Stimulated activated naive CD4-positive, alpha-beta T cell treated with Interleukin-2 at 50 U/mL for 16 hours (primary cell): ENCODE data around the gene S100A7.
"Not testable (repeated sequence)": the region's sequence is repeated elsewhere in the genome, so short reads cannot be mapped to it uniquely, and the experiment has no call there.

Experiments
- DNase-seq: peaks from one replicate; lab custom pipeline; 2025; lab: John Stamatoyannopoulos, UW

The S100A7 gene

GRCh38 chr1:153430561-153430960 lies 29.9 kb downstream of the S100A7 start:
- DNase-seq: no peak

GRCh38 chr1:153430166-153430553 lies 30.3 kb downstream of the S100A7 start:
- no peak for DNase-seq

DNA sequence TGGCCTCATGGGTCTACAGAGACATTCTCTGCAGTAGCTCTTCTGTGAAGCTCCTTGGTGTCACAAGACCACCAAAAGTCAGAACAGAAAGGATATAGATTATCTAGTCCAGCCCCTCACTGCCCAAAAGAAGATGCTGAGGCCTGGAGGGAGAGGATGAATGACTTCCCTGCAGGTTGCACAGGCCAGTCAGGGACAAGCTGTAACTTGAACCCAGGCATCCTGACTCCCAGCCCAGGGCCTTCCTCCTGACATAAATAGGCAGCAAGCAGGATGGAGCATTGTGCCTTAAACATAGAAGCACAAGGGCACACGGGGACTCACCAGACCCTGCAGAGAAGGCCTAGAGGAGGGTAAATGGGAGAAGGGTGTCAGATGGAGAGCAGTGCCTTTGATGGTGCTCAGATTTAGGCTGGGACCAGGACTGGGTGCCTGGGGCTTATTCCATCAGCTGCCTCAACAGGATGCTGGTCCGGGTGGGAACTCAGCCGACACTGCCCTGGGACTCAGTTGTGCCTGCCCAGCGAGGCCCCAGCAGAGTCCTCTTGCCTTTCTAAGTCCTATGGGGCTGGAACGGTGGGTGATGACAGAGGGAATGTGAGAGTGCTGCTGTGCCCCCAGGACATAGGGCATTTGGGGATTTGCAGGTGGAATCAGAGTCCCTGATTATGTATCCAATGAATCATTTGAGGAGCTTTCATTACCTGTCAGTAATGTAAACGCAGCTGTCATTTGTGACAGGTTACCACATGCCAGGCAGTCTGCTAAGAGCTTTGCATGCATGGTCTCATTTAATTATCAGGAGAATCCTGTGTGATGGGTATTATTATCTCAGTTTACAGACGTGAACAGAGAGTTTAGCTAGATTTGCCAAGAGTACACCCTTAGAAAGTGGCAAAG lies 30.9 kb downstream of the S100A7 start:
- no peak for DNase-seq

- no peak for DNase-seq
Observed at GRCh38 chr1:153428791-153429190, 31.7 kb downstream of the S100A7 start.

- no peak for DNase-seq
Observed at GRCh38 chr1:153428073-153428638, 32.3 kb downstream of the S100A7 start.

GRCh38 chr1:153426809-153427208 lies 33.6 kb downstream of the S100A7 start:
- no peak for DNase-seq

GRCh38 chr1:153422450-153423068 lies 37.9 kb downstream of the S100A7 start:
- peak; percentile 45 for DNase-seq

DNA sequence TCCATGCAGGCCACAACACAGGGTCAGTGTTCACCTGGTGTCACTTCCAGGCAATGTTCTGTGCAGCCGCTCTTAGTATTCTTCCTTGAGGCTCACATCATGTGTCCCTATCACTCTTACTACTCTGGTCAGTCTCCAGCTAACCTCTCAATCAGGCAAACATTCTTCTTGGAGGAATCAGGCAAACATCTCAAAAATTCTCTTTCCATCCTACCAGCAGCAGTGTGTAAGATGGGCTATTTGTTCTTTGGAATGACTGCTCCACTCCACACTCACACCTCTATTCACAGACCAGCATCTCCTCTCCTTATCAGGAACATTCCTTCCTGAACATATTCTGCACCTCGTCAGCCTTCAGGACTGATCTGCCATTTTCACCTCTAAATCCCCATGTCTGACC lies 40.1 kb downstream of the S100A7 start:
- no peak for DNase-seq

DNA sequence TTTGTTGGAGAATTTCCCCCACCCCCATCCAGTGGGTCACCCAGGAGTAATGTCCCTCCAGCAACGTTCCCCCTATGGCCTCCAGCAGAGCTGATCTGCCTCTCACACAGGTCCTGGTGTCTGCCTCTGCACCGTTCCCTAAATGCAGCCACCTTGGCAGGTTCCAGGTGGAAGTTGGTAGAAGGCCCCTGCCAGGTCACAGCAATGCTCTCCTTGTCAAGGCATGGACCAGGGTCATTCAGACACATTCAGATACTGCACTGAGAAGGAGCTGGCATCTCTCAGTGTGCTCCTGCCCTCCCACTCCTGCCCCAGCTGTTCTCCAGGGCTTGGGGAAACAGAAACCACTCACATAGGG lies 41.0 kb downstream of the S100A7 start:
- not testable (repeated sequence) for DNase-seq

- not testable (repeated sequence) for DNase-seq
Observed at GRCh38 chr1:153418758-153419435, 41.6 kb downstream of the S100A7 start.

DNA sequence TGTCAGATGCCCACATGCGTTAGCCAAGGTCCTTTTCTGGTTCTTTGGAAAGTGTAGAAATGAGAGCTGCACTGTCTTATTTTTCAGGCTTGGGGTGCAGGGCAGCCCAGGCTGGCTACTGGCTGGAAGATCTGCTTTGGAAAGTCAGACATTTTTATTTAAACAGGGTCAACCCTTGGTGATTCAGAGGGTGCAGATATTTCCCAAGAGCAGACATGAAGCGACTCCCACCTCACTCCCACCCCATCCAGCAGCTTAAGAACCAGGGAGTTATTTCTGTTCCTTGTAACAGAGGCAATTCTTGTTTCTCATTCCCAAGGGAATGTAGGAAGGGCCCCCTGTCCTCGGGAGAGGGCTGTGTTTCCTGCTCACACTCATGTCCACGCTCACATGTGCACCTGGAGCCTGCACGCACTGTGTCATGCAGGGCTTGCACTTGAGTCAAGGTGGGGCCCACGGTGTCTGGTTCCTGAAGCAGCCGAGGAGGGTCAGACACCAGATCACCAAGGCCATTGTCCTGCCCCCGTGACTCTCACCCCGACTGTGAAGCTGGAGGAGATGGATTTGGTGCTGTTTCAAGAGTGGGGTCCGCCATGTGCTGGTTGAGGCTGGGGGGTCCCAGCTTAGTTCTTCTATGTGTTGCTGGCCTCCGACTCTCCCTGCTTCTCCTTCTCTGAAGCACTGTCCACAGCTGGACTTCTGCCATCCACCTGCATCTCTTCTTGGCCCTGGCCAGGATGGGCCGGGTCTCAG lies 43.1 kb downstream of the S100A7 start:
- no peak for DNase-seq

DNA sequence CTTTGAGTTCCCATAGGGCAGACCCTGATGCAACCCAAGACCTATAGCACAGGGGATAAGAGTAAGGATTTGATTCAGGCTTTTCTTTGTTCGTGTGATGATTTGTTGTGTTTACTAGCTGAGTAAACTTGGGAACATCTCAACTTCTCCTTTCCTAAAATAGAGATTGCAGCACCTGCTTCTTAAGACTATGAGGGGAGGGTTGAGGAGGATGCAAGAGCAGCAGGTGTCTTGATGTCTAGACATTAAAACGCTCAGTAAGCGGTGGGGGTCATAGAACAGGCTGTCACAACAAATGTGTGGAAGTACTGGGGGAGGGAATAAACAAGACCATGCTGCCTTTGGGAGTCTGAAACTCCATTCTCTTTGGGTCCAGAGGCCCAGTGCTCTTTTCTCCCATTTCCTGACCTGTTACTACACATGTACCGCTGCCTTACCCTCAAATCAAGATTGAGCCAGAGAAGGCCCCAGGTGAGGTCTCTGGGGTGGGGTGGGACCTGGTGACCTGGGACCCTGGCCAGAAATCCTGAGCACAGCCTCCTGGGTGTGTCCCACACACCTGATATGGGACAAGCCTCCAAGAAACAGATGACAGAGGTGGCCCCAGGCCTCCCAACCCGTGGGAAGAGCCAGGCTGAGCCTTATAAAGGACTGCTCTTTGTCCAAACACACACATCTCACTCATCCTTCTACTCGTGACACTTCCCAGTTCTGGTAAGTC lies 44.4 kb downstream of the S100A7 start, which contains the start of gene S100A7A:
Gene S100A7A (plus strand): TSS at position 671 of the 721 bp plus-strand sequence. CDS start 1,563 bp downstream, outside the sequence.
- no peak for DNase-seq

- not testable (repeated sequence) for DNase-seq
Observed at GRCh38 chr1:153413961-153414360, 46.5 kb downstream of the S100A7 start.
